Measurements from ENCODE around the gene CCDC106.

Gene CCDC106

DNA sequence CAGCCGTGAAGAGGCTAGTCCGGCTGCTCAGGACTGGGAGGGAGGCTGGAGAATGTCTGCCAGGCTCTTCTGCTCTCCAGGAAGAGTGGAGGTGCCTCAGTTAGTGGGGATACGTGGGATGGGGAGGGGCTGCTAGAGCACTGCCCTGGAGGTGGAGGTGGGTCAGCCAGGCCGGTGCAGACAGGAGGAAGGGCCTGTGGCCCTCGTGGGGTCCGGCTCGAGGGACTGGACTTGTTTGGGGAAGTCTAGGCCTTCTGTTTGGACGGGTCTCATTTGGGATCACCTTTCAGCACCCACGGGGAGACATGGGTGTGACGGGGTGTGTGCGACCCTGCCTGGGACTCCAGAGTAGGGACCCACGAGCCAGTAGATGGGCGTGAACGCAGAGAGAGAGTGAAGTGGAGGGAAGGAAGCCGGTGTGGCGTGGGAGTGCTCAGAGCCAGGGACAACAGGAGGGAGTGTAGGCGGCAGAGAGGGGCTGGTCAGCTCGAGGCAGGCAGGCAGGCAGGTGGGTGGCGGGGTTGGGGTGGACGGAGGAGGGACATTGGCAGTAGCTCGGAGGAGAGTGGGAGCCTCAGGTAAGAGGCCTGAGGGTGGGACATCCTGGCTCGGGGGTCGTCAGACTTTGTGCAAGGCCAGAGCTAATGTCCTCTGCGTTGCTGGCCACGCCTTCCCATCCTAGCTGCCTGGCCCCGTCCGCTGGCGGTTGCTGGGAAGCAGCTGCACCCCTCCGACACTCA lies 38.5 kb downstream of the CCDC106 start:
- no peak for DNase-seq

DNA sequence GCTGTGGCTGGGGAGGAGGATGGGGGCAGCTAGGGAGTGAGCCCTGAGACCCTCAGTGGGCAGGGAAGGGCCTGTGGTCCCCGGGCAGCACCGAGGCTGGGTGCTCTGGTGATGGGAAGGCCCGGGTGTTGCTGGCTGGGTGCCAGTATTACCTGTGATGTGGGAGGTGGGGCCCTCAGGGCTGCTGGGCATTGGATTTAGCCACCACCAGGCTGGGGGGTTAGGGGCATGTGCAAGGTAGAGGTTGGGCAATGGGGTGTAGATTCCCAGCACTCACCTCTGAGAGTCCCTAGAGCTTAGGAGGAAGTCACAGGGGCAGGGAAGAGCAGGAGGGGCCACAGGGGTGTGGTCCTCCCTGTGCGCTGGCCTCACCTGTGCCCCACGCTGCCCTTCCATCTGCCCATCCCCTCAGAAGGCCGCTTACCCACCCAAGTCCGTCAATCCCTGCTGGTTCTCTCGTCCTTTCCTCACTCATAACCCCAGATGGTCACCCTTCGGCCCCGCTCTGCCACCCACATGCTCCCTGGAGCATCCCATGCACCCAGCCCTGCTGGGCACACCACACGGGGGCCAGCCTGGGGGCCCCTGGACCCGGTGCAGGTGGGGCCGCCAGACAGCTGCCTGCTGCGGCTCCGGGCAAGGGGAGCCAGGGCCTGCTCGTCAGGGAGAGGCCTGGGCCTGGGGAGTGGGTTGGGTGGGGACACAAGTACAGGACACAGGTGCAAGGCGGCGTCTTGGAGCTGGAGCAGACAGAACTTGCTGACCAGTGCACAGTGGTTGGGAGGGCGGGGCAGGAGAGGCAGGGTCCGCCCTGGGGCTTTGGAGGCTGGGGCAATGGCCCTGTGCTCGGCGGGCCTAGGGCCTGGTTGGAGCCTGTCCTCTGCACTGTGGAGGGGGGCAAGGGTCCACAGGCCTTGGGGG lies 39.5 kb downstream of the CCDC106 start:
- no peak for DNase-seq

DNA sequence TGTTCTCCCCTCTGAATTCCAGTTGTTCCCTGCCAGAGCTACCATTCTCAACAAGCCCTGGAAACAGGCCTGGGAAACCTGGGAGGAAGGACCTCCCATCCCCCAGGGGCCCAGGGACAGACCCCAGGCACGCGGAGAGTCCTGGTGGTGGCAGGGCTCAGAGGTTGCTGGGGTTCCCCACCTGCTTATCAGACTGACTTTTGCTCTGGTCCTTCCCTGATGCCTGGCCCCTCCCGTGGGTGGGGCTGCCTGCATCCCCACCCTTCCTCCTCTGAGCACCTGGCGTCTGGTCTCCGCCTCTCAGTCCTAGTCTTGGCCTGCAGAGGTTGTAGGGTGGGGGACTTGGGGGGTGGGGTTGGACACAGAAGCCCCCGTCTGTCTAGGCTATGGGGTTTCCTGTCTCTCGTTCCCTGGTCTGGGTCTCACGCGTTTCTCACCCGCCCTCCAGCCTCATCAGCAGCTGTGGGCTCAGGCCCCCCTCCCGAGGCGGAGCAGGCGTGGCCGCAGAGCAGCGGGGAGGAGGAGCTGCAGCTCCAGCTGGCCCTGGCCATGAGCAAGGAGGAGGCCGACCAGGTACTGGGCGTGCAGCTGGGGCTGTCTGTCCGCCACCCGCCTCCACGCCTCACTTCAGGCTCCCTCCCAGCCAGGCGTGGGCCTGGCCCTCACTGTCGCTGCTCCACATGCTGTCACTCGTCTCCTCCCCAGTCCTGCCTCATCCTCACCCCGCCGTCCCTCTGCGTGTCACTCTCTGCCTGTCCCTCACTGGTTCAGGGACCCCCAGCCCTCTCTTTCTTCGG lies 40.6 kb downstream of the CCDC106 start:
- DNase-seq: no peak

DNA sequence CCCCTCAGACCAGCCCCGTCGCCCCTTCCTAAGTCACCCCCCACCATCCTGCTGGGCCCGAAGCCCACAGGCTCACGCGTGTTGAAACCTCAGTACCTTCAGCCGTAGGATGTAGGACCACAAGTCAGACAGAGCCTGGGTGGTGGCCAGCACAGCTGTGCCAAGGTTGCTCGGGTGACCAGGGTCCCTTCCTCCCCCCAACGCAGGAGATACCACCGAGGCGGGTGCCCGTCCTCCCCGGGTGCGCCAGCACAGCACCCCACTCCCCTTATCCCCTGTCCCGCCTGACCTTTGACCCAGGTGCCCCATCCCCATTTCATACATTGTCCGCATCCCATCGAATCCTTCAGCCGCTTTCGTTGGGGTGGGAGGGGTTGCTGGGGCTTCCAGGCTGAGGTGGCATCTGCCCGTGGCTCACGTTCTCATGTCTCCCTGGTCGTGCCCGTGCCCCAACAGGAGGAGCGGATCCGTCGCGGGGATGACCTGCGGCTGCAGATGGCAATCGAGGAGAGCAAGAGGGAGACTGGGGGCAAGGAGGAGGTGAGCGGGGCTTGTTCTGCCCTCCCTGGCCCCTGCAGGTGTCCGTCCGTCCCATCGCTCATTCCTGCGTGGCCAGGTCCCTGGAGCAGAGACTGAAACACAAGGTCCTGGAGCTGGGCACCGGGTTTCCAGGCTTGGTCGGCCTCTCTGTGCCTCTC lies 41.5 kb downstream of the CCDC106 start:
- DNase-seq: no peak

DNA sequence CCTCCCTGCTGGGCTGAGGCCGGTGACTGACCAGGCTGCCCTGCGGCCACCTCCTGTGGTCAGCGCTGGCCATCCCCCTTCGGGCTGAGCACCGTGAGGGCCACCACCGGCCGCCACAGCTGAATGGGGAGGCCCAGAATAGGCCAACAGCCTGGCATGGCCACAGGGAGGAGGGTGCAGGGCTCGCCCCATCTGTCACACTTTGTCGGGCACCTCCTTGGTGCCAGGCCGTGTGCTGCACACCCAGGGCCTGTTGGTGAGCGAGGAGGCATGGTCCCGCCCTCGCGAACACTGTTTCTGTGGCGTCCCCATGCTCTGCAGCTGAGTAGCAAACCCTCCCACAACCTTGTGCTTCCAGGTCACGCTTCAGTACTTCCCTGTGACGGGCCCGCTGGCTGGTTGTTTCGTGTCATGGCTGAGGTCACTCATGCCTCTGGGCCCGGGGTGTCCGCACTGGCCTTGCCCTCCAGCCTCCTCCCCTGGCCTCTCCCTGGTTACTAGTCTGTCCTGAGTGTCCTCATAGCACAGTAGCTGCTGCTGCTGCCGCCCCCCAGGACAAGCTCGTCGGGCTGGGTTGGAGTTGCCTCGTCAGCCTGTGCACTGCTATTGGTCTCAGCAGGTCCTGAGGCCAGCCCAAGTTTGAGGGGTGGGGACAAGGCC lies 42.2 kb downstream of the CCDC106 start:
- no peak for DNase-seq

DNA sequence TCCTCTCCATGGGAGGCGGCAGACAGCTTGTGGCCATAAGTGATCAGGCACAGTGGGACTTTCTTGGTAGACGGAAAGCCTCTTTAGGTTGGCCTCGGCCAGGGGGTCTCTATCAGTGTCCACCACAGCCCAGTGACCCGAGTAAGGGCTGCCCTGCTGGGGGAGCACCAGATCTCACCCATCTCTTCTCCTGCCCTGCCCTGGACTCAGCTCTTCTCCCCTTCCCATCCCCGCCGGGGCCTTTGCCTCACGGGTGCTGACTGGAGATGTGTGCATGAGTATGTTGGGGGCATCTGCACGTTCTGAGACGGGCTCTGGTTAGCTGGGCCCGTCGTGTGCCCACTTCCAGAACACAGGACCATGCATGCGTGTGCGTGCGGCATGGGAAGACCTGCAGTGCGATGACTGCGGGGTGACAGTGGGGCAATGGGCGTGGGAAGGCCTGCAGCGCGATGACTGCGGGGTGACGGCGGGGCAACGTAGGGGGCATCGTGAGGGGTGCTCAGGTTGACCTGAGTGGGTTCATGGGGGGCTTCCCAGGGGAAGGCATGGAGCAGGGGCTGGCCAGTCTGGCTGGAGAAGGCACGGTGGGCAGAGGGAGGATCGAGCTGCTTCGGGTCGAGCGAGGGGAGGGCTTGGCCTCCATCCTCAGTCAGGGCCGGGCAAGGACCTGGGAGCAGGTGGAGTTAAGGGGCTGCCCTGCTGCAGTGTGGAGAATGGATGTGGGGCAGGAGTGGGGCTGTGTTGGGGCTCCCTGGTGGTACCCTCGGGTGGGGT lies 42.9 kb downstream of the CCDC106 start:
- DNase-seq: no peak

DNA sequence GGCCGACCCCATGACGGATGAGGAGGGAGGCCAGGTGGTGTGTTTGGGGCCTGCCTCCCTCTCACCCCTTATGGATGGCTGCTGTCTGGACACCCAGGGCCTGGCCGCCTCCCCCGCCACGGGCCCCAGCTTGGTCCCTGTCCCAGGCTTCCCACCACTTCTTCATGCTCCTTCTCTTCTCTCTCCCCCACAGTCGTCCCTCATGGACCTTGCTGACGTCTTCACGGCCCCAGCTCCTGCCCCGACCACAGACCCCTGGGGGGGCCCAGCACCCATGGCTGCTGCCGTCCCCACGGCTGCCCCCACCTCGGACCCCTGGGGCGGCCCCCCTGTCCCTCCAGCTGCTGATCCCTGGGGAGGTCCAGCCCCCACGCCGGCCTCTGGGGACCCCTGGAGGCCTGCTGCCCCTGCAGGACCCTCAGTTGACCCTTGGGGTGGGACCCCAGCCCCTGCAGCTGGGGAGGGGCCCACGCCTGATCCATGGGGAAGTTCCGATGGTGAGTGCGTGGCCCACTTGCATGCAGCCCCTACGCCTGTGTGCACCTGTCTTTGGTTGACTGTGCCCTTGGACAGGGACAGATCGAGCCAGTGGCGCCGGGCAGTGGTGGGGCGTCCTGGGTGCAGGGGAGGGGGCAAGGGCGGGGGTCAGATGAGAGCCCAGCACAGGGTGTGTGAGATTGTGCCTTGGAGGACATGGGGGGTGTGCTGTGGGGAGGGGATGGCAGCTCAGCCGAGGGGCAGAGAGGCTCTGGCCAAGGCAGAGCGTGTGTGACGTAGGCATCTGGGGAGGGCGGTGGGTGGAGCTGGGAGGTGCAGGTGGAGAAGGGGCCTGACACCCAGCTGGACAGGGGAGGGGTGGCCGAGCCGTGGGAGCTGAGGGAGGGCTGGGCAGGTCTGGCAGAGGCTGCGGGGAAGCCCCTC lies 43.8 kb downstream of the CCDC106 start:
- no peak for DNase-seq

DNA sequence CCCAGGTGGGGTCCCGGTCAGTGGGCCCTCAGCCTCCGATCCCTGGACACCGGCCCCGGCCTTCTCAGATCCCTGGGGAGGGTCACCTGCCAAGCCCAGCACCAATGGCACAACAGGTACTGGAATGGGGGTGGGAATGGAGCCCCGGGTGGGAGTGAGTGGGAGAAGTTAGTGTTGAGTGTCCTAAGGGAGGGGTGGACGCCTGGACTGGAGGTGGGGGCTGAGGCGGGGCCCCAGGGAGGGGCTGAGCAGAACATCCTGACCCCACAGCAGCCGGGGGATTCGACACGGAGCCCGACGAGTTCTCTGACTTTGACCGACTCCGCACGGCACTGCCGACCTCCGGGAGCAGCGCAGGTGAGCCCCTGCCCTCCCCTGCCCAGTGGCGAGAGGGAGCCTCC lies 44.7 kb downstream of the CCDC106 start:
- DNase-seq: no peak

DNA sequence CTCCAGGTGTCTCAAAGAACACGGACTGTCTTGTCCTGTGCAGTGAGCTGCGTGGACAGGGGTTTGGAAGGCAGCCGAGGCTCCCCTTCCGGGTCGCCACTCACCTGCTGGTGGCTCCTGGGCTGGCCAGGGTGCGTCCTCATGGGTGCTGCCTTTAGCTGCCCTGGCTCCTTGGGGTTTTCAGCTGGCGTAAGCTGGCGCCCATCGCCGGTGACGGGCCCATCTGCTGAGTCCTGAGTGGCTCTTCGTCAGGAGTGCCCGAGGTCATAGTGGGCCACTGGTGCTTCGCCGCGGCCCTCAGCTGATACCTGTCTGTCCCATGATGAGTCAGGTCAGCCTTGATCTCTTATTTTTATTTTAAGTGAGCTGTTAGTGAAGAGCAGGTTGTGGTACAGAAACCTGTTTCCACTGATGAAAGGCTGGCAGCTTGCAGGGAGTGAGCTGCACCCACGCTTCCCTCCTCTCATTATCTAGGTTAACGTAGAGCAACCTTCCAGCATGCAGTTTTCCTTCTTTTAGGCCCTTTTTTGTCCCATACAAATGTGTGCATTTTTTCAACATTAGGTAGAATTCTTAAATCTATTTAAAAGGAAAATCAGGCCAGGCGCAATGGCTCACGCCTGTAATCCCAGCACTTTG lies 45.4 kb downstream of the CCDC106 start:
- no peak for DNase-seq

DNA sequence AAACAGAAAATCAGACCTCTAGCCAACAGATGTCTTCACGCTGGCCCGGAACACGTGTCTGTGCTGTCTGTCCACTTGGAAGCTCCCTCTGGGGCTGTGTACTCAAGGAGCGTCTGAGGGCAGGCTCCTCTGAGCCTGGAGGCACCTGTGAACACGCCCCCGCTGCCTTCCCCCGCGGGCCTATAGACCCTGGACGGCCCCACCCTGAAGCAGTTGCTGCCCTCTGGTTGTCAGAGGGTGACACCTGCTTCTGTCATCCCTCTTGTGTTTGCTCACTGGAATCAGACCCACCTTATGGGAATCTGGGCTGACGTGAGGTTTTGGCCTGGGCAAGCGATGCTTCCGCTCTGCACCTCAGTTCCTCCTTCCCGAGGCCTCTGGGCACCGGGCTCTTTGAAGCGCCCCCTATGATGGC lies 46.2 kb downstream of the CCDC106 start:
- DNase-seq: no peak

DNA sequence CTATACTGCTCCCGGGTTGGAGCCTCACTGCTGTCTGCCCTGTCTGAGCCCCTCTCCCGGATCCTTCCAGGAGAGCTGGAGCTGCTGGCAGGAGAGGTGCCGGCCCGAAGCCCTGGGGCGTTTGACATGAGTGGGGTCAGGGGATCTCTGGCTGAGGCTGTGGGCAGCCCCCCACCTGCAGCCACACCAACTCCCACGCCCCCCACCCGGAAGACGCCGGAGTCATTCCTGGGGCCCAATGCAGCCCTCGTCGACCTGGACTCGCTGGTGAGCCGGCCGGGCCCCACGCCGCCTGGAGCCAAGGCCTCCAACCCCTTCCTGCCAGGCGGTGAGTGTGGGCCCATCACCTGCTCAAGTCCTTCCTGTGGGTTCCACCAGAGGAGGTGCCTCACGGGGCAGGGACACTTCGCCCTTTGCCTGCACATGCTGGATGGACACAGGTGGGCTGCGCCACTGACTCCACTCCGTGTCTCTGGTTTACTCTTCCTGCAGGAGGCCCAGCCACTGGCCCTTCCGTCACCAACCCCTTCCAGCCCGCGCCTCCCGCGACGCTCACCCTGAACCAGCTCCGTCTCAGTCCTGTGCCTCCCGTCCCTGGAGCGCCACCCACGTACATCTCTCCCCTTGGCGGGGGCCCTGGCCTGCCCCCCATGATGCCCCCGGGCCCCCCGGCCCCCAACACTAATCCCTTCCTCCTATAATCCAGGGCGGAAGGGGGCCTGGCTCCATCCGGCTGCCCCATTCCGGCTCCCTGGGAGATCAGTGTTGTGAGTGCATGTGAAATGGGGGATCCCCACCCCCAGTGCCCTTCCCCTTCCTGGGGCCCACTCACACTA lies 46.9 kb downstream of the CCDC106 start:
- DNase-seq: no peak

DNA sequence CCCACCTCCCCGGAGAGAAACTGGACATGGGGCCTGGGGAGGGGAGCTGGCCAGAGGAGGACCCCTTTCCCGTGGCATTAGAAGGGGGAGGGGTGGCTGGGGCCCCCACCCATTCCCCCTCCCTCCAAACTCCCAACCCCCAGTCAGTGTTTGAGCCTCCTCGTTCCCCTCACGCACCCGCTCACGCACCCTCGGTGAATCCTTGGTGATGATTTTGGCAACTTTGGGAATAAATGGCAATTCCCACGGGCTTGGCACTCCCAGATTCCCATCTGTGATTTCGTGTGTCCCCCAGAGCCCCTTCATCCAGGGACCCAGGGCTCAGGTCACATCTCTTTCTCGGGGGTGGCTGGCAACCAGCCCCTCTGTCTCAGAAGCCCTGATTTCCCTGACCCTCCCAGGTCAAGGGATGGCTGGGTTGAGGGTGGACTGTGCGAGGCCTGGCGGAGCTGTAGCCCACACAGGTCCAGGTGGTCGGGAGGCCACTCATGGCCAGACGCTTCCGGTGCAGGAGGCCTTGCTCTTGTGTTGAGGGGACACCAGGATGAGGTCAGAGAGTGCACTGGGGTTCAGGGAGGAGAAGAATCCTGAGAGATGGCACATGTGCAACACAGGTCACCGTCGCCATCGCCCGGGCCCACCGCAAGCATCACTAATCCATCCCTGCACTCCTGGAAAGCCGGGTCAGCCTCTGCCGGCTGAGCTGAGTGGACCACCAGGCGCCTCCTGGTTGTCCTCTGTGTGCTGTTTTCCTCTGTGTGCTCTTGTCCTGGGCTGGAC lies 47.7 kb downstream of the CCDC106 start:
- DNase-seq: no peak

DNA sequence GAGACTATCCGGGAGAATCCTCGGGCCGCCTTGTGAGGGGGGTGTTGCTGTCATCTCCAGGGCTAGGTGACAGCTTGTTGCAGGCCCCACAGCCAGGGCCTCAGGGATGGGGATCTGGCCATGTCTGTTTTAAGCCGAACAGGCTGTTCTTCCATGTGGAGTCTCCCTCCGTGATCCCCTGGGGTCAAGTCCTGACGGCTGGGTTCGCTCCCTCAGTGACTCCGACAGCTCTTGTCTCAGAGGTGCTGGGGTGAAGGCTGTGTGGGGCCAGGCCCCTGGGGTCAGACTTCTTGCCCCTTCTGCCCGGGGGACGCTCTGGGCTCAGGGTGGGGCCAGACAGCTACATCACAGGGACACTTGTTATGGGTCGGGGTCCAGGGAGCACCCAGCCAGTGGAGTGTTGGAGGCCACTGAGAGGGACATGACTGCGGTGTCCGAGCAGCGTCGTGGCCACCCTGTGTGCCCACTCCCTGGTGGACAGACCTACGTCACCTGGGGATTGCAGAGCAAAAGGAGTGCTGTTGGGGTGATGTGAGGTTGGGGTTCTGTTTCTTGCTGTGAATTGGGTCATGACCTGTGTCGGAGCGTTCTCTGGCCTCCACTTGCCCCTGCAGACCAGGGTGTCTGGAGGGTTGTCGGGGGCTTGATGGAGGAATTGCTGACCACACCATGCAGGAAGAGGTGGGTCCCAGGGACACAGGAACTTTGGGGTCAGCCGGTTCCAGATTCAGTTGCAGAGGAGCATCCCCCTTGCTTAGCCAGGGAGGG lies 48.5 kb downstream of the CCDC106 start:
- DNase-seq: no peak

DNA sequence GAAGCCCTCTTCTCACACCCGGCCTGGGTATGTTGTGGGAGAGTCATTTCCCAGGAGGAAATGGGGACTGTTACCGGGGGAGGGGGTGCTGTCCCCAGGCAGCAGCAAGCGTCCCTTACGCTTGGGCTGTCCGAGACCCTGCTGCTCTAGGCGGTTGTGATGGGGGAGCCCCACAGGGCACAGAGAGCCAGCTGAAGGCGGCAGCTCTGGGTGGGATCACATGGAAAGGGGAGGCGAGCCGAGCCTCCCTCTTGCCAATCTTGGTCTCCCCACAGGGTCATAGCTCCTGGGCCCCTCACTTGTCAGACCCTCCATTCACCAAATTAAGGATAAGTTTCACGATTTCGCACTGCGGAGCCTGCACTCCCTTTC lies 49.0 kb downstream of the CCDC106 start:
- DNase-seq: no peak

DNA sequence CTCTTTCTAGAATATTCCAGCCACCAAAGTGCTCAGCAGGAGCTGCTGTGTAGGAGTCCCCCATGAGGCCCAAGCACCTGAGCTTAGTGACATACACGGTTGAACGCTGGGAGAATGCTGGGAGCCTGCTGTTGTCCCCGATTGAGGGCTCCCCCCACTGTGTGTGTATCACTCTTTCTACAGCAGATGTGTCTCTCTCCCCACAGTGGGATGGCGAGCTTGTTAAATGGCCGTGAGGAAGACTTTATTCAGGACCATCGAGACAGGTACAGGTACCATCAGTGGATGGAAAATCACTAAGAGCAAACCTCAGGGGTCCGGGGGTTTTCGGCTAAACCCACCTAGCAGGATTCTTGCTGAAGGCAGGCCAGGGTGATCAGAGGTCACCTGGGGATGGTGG lies 49.7 kb downstream of the CCDC106 start:
- no peak for DNase-seq

DNA sequence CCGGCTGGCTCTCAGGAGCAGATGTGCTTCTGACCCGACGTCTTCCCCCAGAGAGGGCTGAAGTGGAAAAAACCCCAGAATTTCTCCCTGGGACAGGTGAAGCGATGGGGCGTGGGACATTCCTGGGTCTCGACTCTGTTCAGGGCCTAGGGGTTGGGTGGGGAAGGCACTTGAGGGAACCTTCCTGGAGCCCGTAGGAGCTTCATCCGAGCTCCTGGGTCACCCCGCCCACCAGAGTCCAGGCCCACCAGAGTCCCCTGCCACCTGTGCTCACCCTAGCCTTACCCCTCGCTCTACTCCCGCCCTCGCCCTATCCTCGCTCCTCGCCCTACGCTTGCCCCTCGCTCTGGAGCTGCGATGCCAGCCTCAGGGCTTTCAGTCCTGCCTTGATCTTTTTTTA lies 50.2 kb downstream of the CCDC106 start:
- DNase-seq: no peak

DNA sequence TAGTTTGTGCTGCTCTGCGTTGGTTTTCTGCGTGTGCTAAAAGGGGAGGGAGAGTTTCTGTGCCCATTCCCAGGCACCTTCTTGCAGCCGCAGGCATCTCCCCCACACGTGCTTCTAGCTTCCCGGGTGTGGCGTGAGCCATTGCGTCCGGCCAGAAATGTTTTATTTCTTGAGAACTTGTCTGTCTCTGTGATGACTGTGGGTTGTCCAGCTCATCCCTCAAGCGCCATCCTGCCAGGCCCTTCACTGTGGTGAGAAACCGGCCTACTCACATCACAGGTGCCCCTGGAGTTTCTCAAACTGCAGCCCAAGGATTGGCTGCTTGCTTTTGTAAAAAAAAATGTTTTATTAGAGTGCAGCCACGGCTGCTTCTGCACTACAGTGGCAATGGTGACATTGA lies 51.2 kb downstream of the CCDC106 start:
- DNase-seq: no peak

Measured in RPMI8226 (cell line).